Panc1 (cell line): Measurements from ENCODE around the gene CPPED1.

Source experiments
- CTCF ChIP-seq: fragments of 450-650 bp; IDR thresholded peaks from 2 replicates; pipeline ENCODE4 v1.5.1; 2017; ENCODE audit warnings: mild to moderate bottlenecking
- POLR2AphosphoS5 ChIP-seq: IDR thresholded peaks from 2 replicates; pipeline ENCODE4 v1.6.1; 2012; ENCODE audit warnings: mild to moderate bottlenecking, low read depth, low read length, moderate library complexity
- REST ChIP-seq, 2 experiments: IDR thresholded peaks; 2 replicates each; pipeline ENCODE4 v1.6.1; 2011 to 2012; ENCODE audit warnings: low read depth in 2 of 2, control low read depth in 1 of 2, low read length in 1 of 2, mild to moderate bottlenecking in 1 of 2, moderate library complexity in 1 of 2; ENCODE audit not compliant: insufficient read depth in 1 of 2
- SIN3A ChIP-seq: IDR thresholded peaks from 2 replicates; pipeline ENCODE4 v1.6.1; 2012; ENCODE audit warnings: low read depth, mild to moderate bottlenecking, low read length, moderate library complexity, borderline replicate concordance; ENCODE audit not compliant: insufficient read depth

GRCh38 chr16:12769525-12769924 lies 34.2 kb downstream of the CPPED1 start:
- TF ChIP-seq REST (IDR thresholded peaks at IDR 0.05; ENCODE audit: insufficient read depth in 1 of 2, low read depth in 2 of 2, low read length in 1 of 2) (no peak), CTCF (no peak), POLR2AphosphoS5 (no peak), SIN3A (no peak)
